Esophagus squamous epithelium (tissue), 4 donors: Measurements from ENCODE around the gene SUPT4H1.

Experiments
- POLR2A ChIP-seq, 4 donors: fragments of 450-650 bp; IDR thresholded peaks; one replicate each; pipeline ENCODE4 v1.6.1; 2017; ENCODE audit warnings: antibody characterized with exemption in 4 of 4, mild to moderate bottlenecking in 4 of 4, moderate library complexity in 3 of 4
- TF ChIP-seq, protein P1 (sequence below), 6 experiments: fragments of 450-650 bp in 4 of 6; fragments of 200-600 bp in 2 of 6; sonication (generic) in 2 of 6; IDR thresholded peaks; one replicate each; pipeline ENCODE4 v1.5.1; 2016 to 2019; ENCODE audit warnings: antibody characterized with exemption in 6 of 6, mild to moderate bottlenecking in 4 of 6, moderate library complexity in 4 of 6

GRCh38 chr17:58300336-58300735, 51.7 kb downstream of the SUPT4H1 start:
- TF ChIP-seq, protein P1, sequence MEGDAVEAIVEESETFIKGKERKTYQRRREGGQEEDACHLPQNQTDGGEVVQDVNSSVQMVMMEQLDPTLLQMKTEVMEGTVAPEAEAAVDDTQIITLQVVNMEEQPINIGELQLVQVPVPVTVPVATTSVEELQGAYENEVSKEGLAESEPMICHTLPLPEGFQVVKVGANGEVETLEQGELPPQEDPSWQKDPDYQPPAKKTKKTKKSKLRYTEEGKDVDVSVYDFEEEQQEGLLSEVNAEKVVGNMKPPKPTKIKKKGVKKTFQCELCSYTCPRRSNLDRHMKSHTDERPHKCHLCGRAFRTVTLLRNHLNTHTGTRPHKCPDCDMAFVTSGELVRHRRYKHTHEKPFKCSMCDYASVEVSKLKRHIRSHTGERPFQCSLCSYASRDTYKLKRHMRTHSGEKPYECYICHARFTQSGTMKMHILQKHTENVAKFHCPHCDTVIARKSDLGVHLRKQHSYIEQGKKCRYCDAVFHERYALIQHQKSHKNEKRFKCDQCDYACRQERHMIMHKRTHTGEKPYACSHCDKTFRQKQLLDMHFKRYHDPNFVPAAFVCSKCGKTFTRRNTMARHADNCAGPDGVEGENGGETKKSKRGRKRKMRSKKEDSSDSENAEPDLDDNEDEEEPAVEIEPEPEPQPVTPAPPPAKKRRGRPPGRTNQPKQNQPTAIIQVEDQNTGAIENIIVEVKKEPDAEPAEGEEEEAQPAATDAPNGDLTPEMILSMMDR (IDR thresholded peaks at IDR 0.05) = no peak
- no peak for TF ChIP-seq POLR2A (IDR thresholded peaks at IDR 0.05)
